Measurements from ENCODE around the gene PDE6H. TPM values are rescaled to one million over a fixed set of nuclear protein-coding genes. Genes with fewer than 3 reads are reported as not detected.
A peak's percentile ranks its signal among the peaks of the same experiment; 100 is the strongest.

Gene PDE6H
- total and polyA plus RNA-seq, 2 donors from 2014 or later = not detected

- peak overlapping the region; percentile 6 to 59 for H3K27ac ChIP-seq (ENCODE audit: low read depth in 2 of 2, low read length in 2 of 2)
- peaks cover 0 to 6% (median 5%) of the 10 kb centered on the region in 3 donors for H3K4me1 ChIP-seq (ENCODE audit: control insufficient read depth in 2 of 3, insufficient read depth in 2 of 3, low read depth in 1 of 3, low read length in 3 of 3)
- FAIRE-seq = no peak
- no peak for TF ChIP-seq CTCF (IDR thresholded peaks at IDR 0.05; ENCODE audit: borderline replicate concordance, extremely low read depth, insufficient read depth)
- DNase-seq = no peak
- H3K9me3 ChIP-seq (ENCODE audit: control insufficient read depth in 2 of 3, insufficient read depth in 1 of 3, low read length in 3 of 3) = no peaks in the 10 kb centered on the region
- H3K36me3 ChIP-seq (ENCODE audit: control insufficient read depth in 2 of 3, insufficient read depth in 3 of 3, low read length in 3 of 3) = no peaks in the 10 kb centered on the region
- peak overlapping the region in 2 of 3 donors; percentile 25 to 30 for H3K4me3 ChIP-seq (ENCODE audit: low read length in 3 of 3)
- no peak overlapping the region for H3K9ac ChIP-seq (ENCODE audit: low read length in 3 of 3)
- intact Hi-C loops (cut with DNase I) = no loop called here
- H3K27me3 ChIP-seq (ENCODE audit: control insufficient read depth, insufficient read depth, low read length) = no peaks in the 10 kb centered on the region
Measured at GRCh38 chr12:14958361-14959125, 14.3 kb upstream of the PDE6H start.

GRCh38 chr12:14959126-14959440, 13.8 kb upstream of the PDE6H start:
- no peaks in the 10 kb centered on the region for H3K27me3 ChIP-seq (ENCODE audit: control insufficient read depth, insufficient read depth, low read length)
- H3K36me3 ChIP-seq (ENCODE audit: control insufficient read depth in 2 of 3, insufficient read depth in 3 of 3, low read length in 3 of 3) = no peaks in the 10 kb centered on the region
- peak overlapping the region in 1 of 3 donors; percentile 45 for H3K4me3 ChIP-seq (ENCODE audit: low read length in 3 of 3)
- intact Hi-C loops (cut with DNase I) = no loop called here
- no peaks in the 10 kb centered on the region for H3K9me3 ChIP-seq (ENCODE audit: control insufficient read depth in 2 of 3, insufficient read depth in 1 of 3, low read length in 3 of 3)
- H3K27ac ChIP-seq (ENCODE audit: low read depth in 2 of 2, low read length in 2 of 2) = peak overlapping the region in 1 of 2 donors; percentile 49
- H3K9ac ChIP-seq (ENCODE audit: low read length in 3 of 3) = no peak overlapping the region
- H3K4me1 ChIP-seq (ENCODE audit: control insufficient read depth in 2 of 3, insufficient read depth in 2 of 3, low read depth in 1 of 3, low read length in 3 of 3) = peaks cover 0 to 6% (median 5%) of the 10 kb centered on the region in 3 donors
- no peak for TF ChIP-seq CTCF (IDR thresholded peaks at IDR 0.05; ENCODE audit: borderline replicate concordance, extremely low read depth, insufficient read depth)
- FAIRE-seq = no peak
- no peak for DNase-seq

GRCh38 chr12:14959463-14959862, 13.4 kb upstream of the PDE6H start:
- FAIRE-seq (no peak), DNase-seq (no peak)
- intact Hi-C loops (cut with DNase I) = no loop called here
- peak overlapping the region in 1 of 3 donors; percentile 13 for H3K9ac ChIP-seq (ENCODE audit: low read length in 3 of 3)
- TF ChIP-seq CTCF (IDR thresholded peaks at IDR 0.05; ENCODE audit: borderline replicate concordance, extremely low read depth, insufficient read depth) = no peak
- no peaks in the 10 kb centered on the region for H3K27me3 ChIP-seq (ENCODE audit: control insufficient read depth, insufficient read depth, low read length)
- peaks cover 0 to 4% (median 2%) of the 10 kb centered on the region in 3 donors for H3K4me1 ChIP-seq (ENCODE audit: control insufficient read depth in 2 of 3, insufficient read depth in 2 of 3, low read depth in 1 of 3, low read length in 3 of 3)
- H3K27ac ChIP-seq (ENCODE audit: low read depth in 2 of 2, low read length in 2 of 2) = peak overlapping the region in 1 of 2 donors; percentile 49
- peak overlapping the region in 2 of 3 donors; percentile 33 to 45 for H3K4me3 ChIP-seq (ENCODE audit: low read length in 3 of 3)
- no peaks in the 10 kb centered on the region for H3K9me3 ChIP-seq (ENCODE audit: control insufficient read depth in 2 of 3, insufficient read depth in 1 of 3, low read length in 3 of 3)
- H3K36me3 ChIP-seq (ENCODE audit: control insufficient read depth in 2 of 3, insufficient read depth in 3 of 3, low read length in 3 of 3) = no peaks in the 10 kb centered on the region

Data from kidney (tissue), 14 donors.